Activated CD8-positive, alpha-beta memory T cell treated with anti-CD3 and anti-CD28 coated beads, Interleukin-2, amount 50 U/mL, for 24 hours (primary cell): ENCODE measurements around the gene BTBD1.
A peak's percentile ranks its signal among the peaks of the same experiment; 100 is the strongest.

Experiments
- DNase-seq: peaks from one replicate; pipeline ENCODE4 v3.0.0-alpha.2; 2020; ENCODE audit errors: extremely low read depth

The BTBD1 gene

DNA sequence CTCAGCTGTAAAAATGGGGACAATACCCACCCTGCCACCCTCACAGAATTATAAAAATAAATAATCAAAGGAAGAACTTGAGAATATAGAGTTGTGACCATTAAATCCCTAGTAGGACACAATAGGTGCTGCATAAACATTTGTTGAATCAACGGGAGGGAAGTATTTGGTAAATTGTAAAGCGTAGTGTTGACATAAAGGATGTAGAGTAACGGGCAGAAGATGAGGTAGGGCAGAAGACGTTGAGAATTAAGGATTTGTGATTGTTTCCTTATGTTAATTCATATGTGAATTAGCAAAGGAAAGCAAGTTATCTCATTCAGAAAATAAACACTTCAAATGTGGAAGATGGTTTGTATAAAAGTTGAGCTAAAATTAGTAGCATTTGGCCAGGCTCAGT is 73.9 kb downstream of the BTBD1 start:
- DNase-seq, result no peak

DNA sequence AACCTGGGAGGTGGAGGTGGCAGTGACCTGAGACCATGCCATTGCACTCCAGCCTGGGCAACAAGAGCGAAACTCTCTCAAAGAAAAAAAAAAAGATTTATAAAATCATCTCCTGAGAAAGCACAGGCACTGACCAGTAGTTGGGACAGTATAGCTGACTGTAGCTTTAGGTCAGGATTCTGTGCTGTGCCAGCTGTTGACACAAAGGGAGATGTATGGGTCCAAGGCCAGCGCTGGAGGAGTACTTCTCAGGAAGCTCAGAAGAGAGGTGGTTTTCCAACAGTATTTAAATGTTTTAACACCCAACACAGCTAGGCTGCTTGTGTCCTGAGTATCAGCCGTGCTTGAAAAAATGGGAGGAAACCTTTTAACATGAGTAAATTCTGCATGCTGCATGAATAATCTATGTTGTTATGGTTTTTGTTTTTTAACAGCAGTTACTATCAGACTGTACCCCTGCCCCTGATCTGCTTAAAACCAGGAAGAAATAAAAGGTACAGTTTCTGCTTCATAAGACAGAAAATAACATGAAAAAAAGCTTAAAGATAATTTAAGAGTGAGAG is 74.5 kb downstream of the BTBD1 start:
- no peak for DNase-seq

DNA sequence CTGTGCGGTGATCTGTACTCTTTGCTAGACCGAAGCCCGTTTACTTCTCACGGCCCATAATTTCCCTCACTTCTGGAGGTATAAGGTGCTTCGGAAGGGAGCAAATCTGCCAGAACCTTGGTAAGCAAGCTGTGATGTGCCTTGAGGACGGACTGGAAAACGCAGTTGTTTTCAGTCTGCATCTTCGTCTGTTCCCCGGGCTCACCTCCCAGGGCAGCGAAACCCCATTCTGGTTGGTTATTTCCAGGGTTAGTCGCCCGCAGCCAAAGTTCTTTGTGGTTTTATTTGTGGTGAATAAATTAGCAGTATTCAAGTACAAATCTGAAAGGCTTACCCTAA is 80.6 kb downstream of the BTBD1 start:
- DNase-seq, result no peak

GRCh38 chr15:82985688-82986441 is 81.2 kb downstream of the BTBD1 start, which contains the start of gene RAMAC:
TSS of gene RAMAC (plus strand) at chr15:82986210. CDS start at chr15:82989019, 2,809 bp downstream.
- DNase-seq, result peak; percentile 90

GRCh38 chr15:82980981-82981380 is 86.1 kb downstream of the BTBD1 start:
- DNase-seq, result no peak

DNA sequence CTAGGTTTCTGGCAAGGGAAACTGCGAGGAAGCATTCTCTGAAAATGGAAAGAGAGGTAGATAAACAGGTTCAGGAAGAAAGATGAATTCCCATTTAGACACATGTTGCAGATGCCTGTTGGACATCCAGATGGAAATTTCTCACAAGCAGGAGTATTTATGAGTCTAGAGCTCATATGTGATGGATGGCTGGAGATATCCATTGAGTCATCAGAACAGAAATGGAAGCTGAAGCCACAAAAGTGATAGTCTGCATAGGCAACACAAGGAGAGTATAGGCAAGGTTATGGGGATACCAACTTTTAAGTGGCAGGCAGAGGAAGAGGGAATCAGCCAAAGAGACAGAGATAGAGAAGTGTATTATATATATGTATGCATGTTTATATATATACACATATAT is 87.3 kb downstream of the BTBD1 start:
- DNase-seq, result no peak

- DNase-seq, result no peak
Measured at GRCh38 chr15:82978438-82978837, 88.6 kb downstream of the BTBD1 start.

DNA sequence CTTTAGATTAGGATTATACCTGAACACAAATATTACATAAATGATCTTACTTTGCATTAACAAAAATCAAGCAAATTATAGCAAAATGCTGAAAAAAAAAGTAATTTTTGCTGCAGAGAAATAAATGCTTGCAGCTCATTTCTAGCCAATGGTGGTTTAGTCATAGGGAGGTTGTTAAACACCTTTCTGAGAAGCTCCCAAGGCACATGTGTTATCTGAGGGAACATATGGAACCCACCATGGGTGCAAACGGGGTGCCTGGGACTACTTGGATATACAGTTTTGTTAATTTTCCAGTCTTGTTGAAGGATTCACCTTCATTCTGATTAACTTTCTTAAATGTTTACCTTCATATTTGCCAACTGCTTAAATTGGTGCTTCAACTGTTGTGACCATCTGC is 90.0 kb downstream of the BTBD1 start:
- no peak for DNase-seq

DNA sequence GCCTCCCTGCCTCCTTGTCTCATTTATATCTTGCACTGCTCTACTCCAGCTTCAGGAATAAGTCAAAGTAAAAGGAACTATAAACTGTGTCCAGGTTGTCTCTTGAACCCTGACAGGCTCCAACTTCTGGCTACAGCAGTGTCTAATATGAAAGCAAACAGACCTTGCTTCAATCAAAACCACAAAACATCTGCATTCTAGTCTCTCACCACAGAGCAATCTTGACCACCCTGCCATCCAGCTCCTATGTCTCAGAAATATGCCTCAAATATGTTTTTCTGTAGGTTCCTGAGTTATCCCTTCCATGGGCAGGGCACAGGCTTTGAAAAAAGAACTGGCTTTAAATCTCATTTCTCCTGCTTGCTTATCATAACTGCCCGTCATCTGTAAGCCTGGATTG is 94.1 kb downstream of the BTBD1 start:
- no peak for DNase-seq

- no peak for DNase-seq
Measured at GRCh38 chr15:82971218-82971984, 95.7 kb downstream of the BTBD1 start.

- no peak for DNase-seq
Measured at GRCh38 chr15:82970696-82971095, 96.4 kb downstream of the BTBD1 start.

DNA sequence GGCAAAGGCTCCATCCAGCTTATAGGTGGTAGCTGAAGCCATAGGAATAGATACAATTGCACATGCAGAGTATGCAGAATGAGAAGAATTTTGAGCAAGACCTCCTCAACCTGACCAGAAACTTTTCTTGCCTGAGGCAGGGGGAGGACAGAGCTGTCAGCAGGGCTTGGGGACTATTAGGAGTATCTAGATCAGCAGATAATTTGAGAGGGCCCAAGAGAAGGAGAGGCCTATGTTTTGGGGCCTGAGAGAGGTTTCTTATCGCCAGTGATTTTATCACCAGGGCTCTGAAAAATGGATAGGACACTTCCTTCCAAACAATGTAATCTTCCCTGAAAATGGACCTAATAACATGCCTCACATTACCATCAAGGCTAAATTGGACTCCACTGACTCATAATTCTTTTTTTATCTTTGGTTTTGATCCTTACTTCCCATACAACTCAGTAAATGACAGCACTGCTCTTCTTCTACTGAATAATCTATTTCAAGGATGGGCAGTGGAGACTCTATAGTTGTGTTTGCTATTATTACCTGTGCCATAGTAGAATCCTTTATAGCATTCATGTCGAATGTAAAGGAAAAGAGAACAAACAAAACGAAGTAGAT is 96.9 kb downstream of the BTBD1 start:
- no peak for DNase-seq

DNA sequence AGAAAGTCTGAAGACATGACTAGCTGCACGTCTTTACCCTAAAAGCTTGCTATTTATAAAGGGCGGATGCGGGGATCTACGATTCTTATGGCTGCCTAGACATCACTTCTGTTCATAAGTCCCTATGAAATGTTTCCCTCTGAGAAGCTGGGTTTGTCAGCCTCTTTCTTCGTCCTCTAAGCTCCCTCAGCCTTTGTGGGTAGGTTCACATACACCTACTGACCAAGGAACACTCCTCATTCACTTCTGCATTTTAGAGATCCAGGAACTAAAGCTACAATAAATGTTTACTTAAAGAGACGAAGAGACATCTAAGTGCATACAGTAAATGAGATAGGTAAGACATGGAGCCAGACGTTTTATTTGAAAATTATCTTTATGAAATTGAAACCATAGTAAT is 97.7 kb downstream of the BTBD1 start:
- DNase-seq, result no peak

DNA sequence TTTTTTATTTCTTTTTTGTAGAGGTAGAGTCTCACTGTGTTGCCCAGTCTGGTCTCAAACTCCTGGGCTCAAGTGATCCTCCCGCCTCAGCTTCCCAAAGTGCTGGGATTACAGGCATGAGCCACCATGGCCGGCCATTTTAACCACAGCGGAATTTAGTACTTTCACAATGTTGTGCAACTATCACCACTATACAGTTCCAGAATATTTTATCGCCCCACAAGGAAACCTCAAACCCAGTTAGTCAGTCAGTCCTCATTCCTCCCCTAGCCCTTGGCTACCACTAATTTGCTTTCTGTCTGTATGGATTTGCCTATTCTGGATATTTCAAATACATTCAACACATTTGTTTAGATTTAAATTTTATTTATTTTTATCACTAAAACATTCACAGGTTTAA is 99.0 kb downstream of the BTBD1 start:
- DNase-seq, result no peak

DNA sequence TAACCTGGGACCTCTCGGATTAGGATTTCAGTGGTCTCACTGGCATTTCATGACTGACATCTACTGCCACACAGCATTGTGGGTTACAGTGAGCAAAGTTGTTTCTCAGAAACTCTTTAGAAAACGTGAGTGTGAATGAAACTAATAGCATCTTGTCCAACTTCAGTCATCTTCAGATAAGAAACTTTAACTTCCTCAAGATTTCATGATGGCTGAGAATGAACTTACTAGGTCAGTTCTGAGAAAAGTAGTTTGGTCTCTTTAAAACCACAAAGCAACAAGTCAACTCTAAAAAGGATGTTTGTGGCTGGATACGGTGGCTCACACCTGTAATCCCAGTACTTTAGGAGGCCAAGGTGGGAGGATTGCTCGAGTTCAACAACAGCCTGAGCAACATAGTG is 100.4 kb downstream of the BTBD1 start:
- no peak for DNase-seq
